ENCODE data around the gene STAG1.

- TF ChIP-seq POLR2A (IDR thresholded peaks at IDR 0.05) (no peak), CTCF (IDR thresholded peaks at IDR 0.05) (no peak)
Measured at GRCh38 chr3:136559896-136560295, 192.3 kb downstream of the STAG1 start.
